Activated naive CD4-positive, alpha-beta T cell treated with anti-CD3 and anti-CD28 coated beads, Interleukin-2, amount 10 ng/mL, durations not matched to agents 7 days and 5 days (primary cell): Measurements from ENCODE around the gene SLC66A3.

Experiments used
- CTCF ChIA-PET: fragments of 350-600 bp; sonication (Branson Sonifier 250); formaldehyde crosslinking; loops from one replicate; lab custom pipeline; 2021; ENCODE audit warnings: antibody characterized with exemption; lab: Charles Lee
- DNase-seq: peaks from one replicate; pipeline ENCODE4 v3.0.0-alpha.2; 2020
- H3K27ac Mint-ChIP-seq: one replicate; pipeline ENCODE4 v1.8.0; 2021; ENCODE audit warnings: mild to moderate bottlenecking, moderate library complexity, mixed read lengths
- H3K27me3 Mint-ChIP-seq: one replicate; pipeline ENCODE4 v1.8.0; 2021; ENCODE audit warnings: mild to moderate bottlenecking, mixed read lengths
- H3K36me3 Mint-ChIP-seq: one replicate; pipeline ENCODE4 v1.8.0; 2021; ENCODE audit warnings: mixed read lengths
- H3K4me1 Mint-ChIP-seq: one replicate; pipeline ENCODE4 v1.8.0; 2021; ENCODE audit warnings: mixed read lengths
- H3K4me3 Mint-ChIP-seq: one replicate; pipeline ENCODE4 v1.8.0; 2021; ENCODE audit warnings: mild to moderate bottlenecking, moderate library complexity, mixed read lengths
- H3K9me3 Mint-ChIP-seq: one replicate; pipeline ENCODE4 v1.8.0; 2021; ENCODE audit warnings: mixed read lengths

SLC66A3 gene

DNA sequence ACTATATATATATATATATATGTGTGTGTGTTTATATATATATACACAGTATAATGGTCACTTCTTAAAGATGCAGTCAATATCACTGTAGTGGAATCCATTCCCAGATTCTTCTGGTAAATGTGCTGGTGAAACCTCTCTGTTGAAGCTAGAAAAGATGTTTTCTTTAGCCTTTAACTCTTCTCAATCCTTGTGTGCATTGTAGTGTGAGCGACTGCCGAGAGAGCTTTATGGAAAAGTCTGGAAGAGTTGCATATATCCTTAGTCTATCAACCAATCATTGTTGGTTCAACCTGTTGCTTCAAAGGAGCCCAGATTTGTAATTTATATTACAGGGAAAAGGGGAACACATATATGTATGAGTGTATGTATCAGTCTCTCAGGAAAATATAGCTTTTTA lies 27.7 kb downstream of the SLC66A3 start:
- Mint-ChIP-seq H3K4me3 (no peak overlapping the region), H3K36me3 (peaks cover 8% of the 10 kb centered on the region), H3K9me3 (no peaks in the 10 kb centered on the region)

DNA sequence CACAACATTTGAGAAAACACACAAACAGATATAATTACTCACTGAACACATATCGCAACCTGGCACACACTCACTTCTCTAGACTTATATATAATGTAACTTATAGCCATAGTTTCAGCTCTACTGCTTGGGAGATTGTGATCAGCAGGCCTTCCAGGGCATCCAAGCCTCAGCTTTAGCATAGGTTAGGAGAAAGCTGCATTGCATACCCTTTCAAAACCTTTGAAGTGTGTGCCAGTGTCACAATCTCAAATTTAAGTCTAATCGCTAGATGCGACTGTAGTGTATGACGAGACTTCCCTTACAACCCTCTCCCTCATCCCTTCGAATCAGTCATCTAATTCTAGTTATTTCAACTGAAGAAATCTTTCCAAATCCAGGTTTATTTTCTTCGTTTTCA lies 30.9 kb downstream of the SLC66A3 start:
- CTCF ChIA-PET, result no interaction called here
- H3K27me3 Mint-ChIP-seq, result no peaks in the 10 kb centered on the region
- no peak overlapping the region for H3K4me3 Mint-ChIP-seq
- H3K27ac Mint-ChIP-seq, result no peak overlapping the region
- H3K36me3 Mint-ChIP-seq, result peaks cover 16% of the 10 kb centered on the region
- H3K9me3 Mint-ChIP-seq, result no peaks in the 10 kb centered on the region
- DNase-seq, result no peak
- no peaks in the 10 kb centered on the region for H3K4me1 Mint-ChIP-seq

More for the DNA sequence above, 27.7 kb downstream of the SLC66A3 start:
- Mint-ChIP-seq H3K27ac (no peak overlapping the region), H3K27me3 (no peaks in the 10 kb centered on the region), H3K4me1 (no peaks in the 10 kb centered on the region)
- DNase-seq, result no peak
- CTCF ChIA-PET, result interaction anchor here (0.8 to 1.3 kb wide), 2 partner anchors 10 to 21 kb away, joined by 3 read pairs; no protein-coding TSS in a partner anchor

DNA sequence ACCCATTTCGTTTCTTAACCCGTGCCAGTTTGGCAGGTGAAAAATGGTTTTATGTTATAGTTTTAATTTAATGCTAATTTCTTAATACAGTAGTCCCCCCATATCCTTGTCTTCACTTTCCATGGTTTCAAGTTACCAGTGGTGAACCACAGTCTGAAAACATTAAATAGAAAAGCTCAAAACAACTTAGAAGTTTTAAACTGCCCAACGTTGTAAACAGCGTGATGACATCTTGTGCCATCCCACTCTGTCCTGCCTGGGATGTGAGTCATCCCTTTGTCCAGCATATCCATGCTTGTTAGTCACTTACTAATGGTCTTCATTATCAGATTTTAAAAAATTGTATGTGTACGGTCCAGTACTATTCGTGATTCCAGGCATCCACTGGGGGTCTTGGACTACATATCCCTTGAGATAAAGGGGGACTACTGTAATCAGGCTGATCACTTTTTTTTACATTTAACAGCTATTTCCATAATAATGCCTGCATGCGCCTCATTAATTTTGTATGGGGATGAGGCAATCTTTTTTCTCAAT lies 31.9 kb downstream of the SLC66A3 start:
- Mint-ChIP-seq H3K4me1 (no peaks in the 10 kb centered on the region), H3K27ac (no peak overlapping the region), H3K36me3 (peaks cover 18% of the 10 kb centered on the region), H3K27me3 (no peaks in the 10 kb centered on the region), H3K9me3 (no peaks in the 10 kb centered on the region), H3K4me3 (no peak overlapping the region)
- CTCF ChIA-PET, result no interaction called here
- no peak for DNase-seq

DNA sequence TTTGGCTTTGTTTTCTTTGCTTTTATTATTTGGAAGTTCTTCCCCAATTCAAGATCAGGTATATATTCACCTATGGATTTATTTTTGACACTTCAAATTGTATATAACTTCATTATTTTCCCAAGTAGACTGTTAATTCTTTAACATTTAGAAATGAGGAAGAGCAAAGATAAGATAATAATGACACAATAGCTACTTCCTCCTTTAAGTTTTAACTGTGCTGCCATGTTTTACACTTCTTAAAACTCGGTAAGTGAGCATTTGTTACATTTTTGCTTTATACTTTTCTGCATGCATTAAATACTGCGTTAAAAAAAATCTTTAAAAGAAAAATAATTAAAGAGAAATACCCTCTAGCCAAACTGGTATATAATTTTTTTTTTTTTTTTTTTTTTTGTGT lies 32.5 kb downstream of the SLC66A3 start:
- Mint-ChIP-seq H3K4me3 (no peak overlapping the region), H3K4me1 (no peaks in the 10 kb centered on the region), H3K27me3 (no peaks in the 10 kb centered on the region), H3K27ac (no peak overlapping the region), H3K36me3 (peaks cover 18% of the 10 kb centered on the region), H3K9me3 (no peaks in the 10 kb centered on the region)
- CTCF ChIA-PET, result no interaction called here
- DNase-seq, result no peak

DNA sequence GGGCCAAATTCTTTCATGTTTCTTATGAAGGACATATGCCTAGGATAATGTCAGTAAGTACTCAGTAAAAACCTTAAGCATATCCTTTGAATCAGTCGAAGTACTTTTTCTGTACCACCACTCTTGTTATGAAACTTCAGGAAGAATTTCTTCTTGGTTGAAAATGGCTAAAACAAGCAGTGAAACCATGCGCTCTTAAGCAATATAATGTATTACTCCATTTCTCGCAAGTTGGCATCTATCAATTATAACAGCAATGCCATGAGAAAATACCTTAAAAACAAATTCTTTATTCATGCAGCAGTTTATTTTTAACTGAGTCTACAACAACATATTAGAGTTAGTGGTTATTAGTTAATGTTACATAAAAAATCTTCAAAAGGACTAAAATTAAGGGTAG lies 41.0 kb downstream of the SLC66A3 start:
- Mint-ChIP-seq H3K27me3 (no peaks in the 10 kb centered on the region), H3K36me3 (peaks cover 25% of the 10 kb centered on the region), H3K4me3 (no peak overlapping the region), H3K27ac (no peak overlapping the region), H3K4me1 (no peaks in the 10 kb centered on the region), H3K9me3 (no peaks in the 10 kb centered on the region)
- no peak for DNase-seq
- CTCF ChIA-PET, result no interaction called here

DNA sequence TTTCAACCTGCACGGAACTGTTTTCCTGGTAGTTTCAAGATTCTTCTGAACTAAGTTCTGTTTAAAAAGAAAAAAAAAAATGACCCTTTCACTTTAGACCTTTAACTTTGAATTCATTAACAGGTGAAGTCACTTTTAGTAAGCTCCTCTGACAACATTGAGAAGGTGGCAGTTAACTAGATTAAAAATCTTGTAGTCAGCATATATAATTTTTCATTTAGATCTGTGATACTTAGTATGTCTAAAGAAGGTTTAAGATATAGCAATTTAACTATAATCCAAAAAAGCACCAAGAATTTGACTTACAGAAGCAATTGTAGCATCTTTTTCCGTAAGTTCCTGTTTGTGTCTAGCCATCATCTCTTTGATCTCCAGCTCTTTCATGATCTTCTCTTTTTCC lies 45.4 kb downstream of the SLC66A3 start:
- no peak for DNase-seq
- Mint-ChIP-seq H3K4me1 (peaks cover 6% of the 10 kb centered on the region), H3K9me3 (no peaks in the 10 kb centered on the region), H3K36me3 (peaks cover 19% of the 10 kb centered on the region), H3K27ac (no peak overlapping the region), H3K27me3 (no peaks in the 10 kb centered on the region), H3K4me3 (no peak overlapping the region)
- CTCF ChIA-PET, result interaction anchor here (0.6 to 1.8 kb wide), 2 partner anchors 18 to 68 kb away, joined by 3 to 5 read pairs; a partner anchor contains a TSS

DNA sequence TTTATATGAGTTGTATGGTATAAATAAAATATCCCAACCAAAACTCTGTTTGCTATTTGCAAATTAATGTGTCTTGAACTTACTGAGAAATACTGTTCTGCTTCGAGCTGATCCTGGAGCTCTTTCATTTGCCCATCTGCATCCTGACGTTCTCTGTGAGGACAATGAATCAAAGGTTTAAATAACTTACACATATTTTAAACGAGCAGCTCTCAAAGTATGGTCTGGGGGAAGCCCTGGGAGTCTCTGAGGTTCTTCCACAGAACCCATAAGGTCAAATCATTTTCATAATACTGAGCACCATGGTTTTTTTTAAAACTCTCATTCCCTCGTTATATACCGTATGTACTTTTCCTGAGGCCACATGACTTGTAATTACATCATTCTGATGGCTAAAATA lies 46.7 kb downstream of the SLC66A3 start:
- H3K4me3 Mint-ChIP-seq, result no peak overlapping the region
- no peak for DNase-seq
- H3K27me3 Mint-ChIP-seq, result no peaks in the 10 kb centered on the region
- no peak overlapping the region for H3K27ac Mint-ChIP-seq
- no peaks in the 10 kb centered on the region for H3K9me3 Mint-ChIP-seq
- H3K36me3 Mint-ChIP-seq, result peaks cover 15% of the 10 kb centered on the region
- H3K4me1 Mint-ChIP-seq, result peaks cover 6% of the 10 kb centered on the region
- CTCF ChIA-PET, result no interaction called here

DNA sequence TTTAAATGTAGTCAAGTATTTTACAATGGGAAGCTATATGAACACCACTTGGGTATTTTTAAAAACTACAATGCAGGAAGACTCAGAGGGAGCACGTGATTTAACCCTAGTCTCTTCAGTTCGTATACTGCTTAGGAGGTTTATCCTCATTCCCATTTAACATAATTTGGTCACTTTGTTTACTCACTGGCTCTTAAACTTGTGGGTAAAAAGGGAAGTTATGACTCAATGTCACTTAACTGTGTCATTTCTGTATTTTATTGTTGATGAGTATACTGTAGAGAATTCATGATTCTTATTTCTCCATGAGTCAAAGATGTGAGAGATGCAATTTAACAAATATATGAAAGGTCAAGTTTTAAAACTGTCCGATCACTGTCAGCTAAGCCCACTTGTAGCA lies 48.2 kb downstream of the SLC66A3 start:
- no peak for DNase-seq
- Mint-ChIP-seq H3K4me1 (peaks cover 6% of the 10 kb centered on the region), H3K27ac (no peak overlapping the region), H3K4me3 (no peak overlapping the region), H3K36me3 (peaks cover 18% of the 10 kb centered on the region), H3K27me3 (no peaks in the 10 kb centered on the region), H3K9me3 (no peaks in the 10 kb centered on the region)
- CTCF ChIA-PET, result interaction anchor here (1.5 kb wide), 1 partner anchor 12 kb away, joined by 3 read pairs; no protein-coding TSS in a partner anchor

DNA sequence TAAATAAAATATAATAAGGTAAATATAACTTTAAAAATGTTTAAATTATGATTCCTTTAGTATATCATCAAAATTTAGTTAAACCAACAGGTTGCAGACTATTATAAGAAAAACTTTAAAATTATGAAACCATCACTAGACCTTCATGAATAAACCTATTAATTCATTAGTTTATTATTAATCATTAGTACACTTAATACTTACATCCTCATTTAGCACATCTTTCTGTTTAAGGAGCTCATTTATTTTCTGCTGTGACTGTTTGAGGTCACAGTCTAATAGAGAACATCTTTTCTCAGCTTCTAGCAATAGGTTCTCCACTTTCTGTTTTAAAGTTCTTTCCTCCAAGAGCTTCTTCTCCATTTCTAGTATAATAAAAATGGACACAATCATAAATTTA lies 52.8 kb downstream of the SLC66A3 start:
- DNase-seq, result no peak
- Mint-ChIP-seq H3K9me3 (no peaks in the 10 kb centered on the region), H3K4me1 (peaks cover 6% of the 10 kb centered on the region), H3K4me3 (no peak overlapping the region), H3K36me3 (peaks cover 11% of the 10 kb centered on the region), H3K27me3 (no peaks in the 10 kb centered on the region), H3K27ac (no peak overlapping the region)
- CTCF ChIA-PET, result no interaction called here

DNA sequence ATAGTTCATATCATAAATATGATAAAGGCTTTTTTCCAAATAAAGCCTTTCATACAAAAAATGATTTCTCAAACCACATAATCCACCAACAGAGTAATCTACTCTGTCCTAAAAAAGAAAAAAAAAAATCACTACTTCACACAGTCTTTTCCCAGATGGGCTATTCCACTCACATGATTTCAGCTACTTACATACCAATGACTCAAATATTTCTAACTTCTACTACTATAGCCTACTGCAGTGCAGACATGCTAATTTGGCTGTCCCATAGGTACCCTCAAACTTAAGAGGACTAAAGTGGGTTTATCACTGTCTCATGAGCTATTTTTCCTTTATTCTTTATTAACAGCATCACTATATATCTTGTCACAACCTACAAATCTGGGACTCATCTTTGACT lies 57.4 kb downstream of the SLC66A3 start:
- Mint-ChIP-seq H3K9me3 (no peaks in the 10 kb centered on the region), H3K27me3 (no peaks in the 10 kb centered on the region), H3K4me1 (no peaks in the 10 kb centered on the region), H3K27ac (no peak overlapping the region), H3K36me3 (peaks cover 25% of the 10 kb centered on the region), H3K4me3 (no peak overlapping the region)
- DNase-seq, result no peak
- CTCF ChIA-PET, result no interaction called here

DNA sequence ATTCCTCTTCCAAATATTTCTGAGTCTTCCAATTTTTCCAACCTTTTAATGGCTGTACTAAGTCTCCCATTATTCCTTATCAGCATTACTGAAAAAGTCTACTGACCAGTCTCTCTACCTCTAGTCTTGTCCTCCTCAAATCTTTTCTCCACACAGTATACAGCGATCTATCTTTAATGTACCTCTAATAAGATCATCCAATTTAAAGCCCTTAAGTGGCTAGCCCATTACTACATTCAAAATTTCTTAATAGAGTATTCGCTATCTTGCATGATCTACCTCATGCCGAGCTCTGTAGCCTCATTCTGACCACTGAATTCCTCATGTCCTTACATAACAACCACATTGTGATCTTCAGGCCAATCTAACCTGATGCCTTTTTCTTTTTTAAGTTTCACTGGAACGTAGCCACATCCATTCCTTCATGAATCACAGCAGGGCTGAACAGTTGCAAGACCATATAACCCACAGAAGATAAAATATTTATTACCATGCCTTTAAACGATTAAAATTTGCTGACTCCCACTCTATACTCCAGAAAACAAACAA lies 57.9 kb downstream of the SLC66A3 start:
- no peaks in the 10 kb centered on the region for H3K9me3 Mint-ChIP-seq
- H3K27ac Mint-ChIP-seq, result no peak overlapping the region
- no peak overlapping the region for H3K4me3 Mint-ChIP-seq
- H3K36me3 Mint-ChIP-seq, result peaks cover 25% of the 10 kb centered on the region
- CTCF ChIA-PET, result no interaction called here
- DNase-seq, result no peak
- H3K27me3 Mint-ChIP-seq, result no peaks in the 10 kb centered on the region
- no peaks in the 10 kb centered on the region for H3K4me1 Mint-ChIP-seq

DNA sequence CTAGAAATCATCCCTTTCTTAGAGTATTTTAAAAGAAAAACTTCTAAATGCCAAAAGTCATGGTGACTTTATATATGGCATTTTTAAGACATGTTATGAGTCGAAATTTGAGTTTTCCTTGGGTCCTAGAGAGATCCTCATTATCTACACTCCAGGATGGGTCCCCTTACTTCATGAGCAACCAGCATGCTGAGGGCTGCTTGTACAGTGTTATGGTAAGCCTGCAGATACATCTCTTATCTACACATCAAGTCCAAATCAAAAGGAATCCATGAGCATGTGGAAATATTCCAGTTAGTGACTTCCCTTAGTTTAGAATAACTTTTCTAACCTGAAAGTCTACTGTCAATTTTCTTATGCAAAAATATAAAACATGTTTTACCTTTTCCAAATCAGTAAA lies 58.7 kb downstream of the SLC66A3 start:
- CTCF ChIA-PET, result no interaction called here
- Mint-ChIP-seq H3K4me1 (no peaks in the 10 kb centered on the region), H3K4me3 (no peak overlapping the region)

DNA sequence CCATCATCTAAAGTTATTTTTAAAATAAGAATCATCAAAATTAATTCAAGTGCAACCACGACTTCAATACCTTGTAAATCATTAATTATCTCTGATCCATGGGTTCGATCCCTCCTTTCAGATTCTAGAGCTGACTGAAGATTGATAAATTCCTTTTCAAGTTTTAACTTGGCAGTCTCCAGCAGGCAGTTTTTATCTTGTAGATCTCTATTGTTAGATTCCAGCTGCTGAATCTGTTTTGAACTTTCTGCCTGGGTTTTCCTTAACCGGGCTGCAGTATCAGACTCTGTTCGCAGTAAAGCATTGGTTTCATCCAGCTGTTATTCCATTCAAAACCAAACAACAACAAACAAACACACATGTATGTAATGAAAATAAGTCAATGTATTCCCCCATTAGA lies 59.5 kb downstream of the SLC66A3 start:
- H3K27ac Mint-ChIP-seq, result no peak overlapping the region
- H3K36me3 Mint-ChIP-seq, result peaks cover 29% of the 10 kb centered on the region
- no peaks in the 10 kb centered on the region for H3K27me3 Mint-ChIP-seq
- H3K4me1 Mint-ChIP-seq, result no peaks in the 10 kb centered on the region
- DNase-seq, result no peak
- H3K9me3 Mint-ChIP-seq, result no peaks in the 10 kb centered on the region
- CTCF ChIA-PET, result no interaction called here
- H3K4me3 Mint-ChIP-seq, result no peak overlapping the region

More for the DNA sequence above, 58.7 kb downstream of the SLC66A3 start:
- H3K36me3 Mint-ChIP-seq, result peaks cover 28% of the 10 kb centered on the region
- H3K9me3 Mint-ChIP-seq, result no peaks in the 10 kb centered on the region
- H3K27ac Mint-ChIP-seq, result no peak overlapping the region
- DNase-seq, result no peak
- no peaks in the 10 kb centered on the region for H3K27me3 Mint-ChIP-seq

DNA sequence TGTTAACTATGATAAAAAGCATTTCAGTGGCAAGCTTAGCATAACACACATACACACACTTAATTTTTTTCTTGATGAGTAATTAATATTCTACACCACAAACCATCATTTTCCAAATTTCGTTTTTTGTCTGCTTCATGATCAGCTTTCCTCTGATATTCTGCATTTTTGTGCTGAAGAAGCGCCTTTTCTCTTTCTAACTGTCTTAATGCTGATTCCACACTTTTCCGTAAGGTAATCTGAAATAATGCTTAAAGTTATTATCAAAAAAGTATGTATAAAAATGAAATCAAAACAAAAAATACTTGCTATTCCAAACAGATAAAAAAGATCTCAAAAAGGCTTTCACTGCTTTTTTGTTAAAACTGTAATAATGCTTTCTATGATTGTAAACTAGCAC lies 60.1 kb downstream of the SLC66A3 start:
- CTCF ChIA-PET, result no interaction called here
- no peaks in the 10 kb centered on the region for H3K4me1 Mint-ChIP-seq
- no peaks in the 10 kb centered on the region for H3K9me3 Mint-ChIP-seq
- H3K27me3 Mint-ChIP-seq, result no peaks in the 10 kb centered on the region
- DNase-seq, result no peak
- peaks cover 32% of the 10 kb centered on the region for H3K36me3 Mint-ChIP-seq
- H3K27ac Mint-ChIP-seq, result no peak overlapping the region
- no peak overlapping the region for H3K4me3 Mint-ChIP-seq

DNA sequence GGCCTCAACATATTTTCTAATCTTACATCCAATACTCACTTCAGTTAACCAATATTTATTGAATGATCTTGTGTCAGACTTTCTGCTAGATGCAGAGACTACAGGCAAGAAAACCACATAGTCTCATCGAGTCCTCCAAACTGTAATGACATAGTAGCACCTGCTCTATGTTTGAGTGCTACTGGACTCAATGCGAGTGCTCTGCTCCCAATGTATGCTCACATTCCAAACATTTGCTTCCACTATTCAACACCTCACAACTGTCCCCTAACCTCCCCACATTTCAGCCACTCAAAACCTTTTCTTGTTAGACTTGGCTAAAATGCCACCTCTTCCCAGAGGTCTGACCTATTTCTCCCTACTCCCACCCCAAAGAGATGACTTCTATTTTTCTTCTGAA lies 65.2 kb downstream of the SLC66A3 start:
- H3K36me3 Mint-ChIP-seq, result peaks cover 22% of the 10 kb centered on the region
- no peaks in the 10 kb centered on the region for H3K9me3 Mint-ChIP-seq
- CTCF ChIA-PET, result no interaction called here
- no peak overlapping the region for H3K27ac Mint-ChIP-seq
- no peaks in the 10 kb centered on the region for H3K4me1 Mint-ChIP-seq
- H3K27me3 Mint-ChIP-seq, result no peaks in the 10 kb centered on the region
- DNase-seq, result no peak
- no peak overlapping the region for H3K4me3 Mint-ChIP-seq
